Measurements from ENCODE around the gene SLC44A5. TPM values are rescaled to one million over a fixed set of nuclear protein-coding genes. Genes with fewer than 3 reads are reported as not detected.

SLC44A5 gene
- polyA plus RNA-seq, 3 donors, result not detected

DNA sequence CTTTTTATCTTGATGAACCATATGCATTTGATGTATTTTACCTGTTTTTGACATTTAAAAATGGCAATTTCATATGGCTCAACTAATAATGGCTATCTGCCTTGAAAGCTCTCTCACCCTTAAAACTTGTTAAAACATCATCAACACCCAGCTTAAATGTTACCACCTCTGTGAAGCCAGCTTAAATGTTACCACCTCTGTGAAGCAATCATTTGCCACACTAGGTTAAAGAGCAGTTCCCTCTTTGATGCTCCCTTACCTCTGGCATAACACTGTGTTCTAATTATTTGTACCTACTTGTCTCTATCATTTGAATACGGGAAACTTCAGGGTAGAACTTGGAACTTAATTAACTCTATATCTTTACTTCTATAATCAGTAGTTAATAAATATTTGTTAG lies 294.7 kb downstream of the SLC44A5 start:
- Histone ChIP-seq H3K79me2 (ENCODE audit: insufficient read depth, low read length) (no peaks in the 10 kb centered on the region), H3K27ac (ENCODE audit: low read depth in 1 of 2, low read length in 2 of 2) (no peak overlapping the region), H3K9me3 (replicated peaks in 1 of 2; ENCODE audit: control insufficient read depth in 1 of 2, insufficient read depth in 1 of 2, low read length in 2 of 2) (no peaks in the 10 kb centered on the region), H3K4me3 (replicated peaks in 1 of 3; ENCODE audit: low read depth in 2 of 3, low read length in 3 of 3) (no peak overlapping the region), H4K20me1 (ENCODE audit: insufficient read depth, low read length) (no peaks in the 10 kb centered on the region), H3K4me2 (replicated peaks; ENCODE audit: extremely low read depth, low read length, poor library complexity, severe bottlenecking) (no peak overlapping the region), H3K27me3 (ENCODE audit: control insufficient read depth in 2 of 2, insufficient read depth in 2 of 2, low read length in 2 of 2) (no peaks in the 10 kb centered on the region), H3K9ac (ENCODE audit: insufficient read depth, low read length, poor library complexity, severe bottlenecking) (no peak overlapping the region), H3K36me3 (replicated peaks in 1 of 2; ENCODE audit: control insufficient read depth in 1 of 2, insufficient read depth in 2 of 2, low read length in 2 of 2) (no peaks in the 10 kb centered on the region), H3K4me1 (ENCODE audit: control insufficient read depth in 1 of 2, insufficient read depth in 2 of 2, low read length in 2 of 2) (no peaks in the 10 kb centered on the region), H2AFZ (ENCODE audit: insufficient read depth, low read depth, low read length, poor library complexity, severe bottlenecking) (no peak overlapping the region)
- TF ChIP-seq CTCF (IDR thresholded peaks at IDR 0.05), result no peak
- intact Hi-C loops (cut with micrococcal nuclease), result no loop called here
- peaks cover 0 to 2% (median 0%) of the 10 kb centered on the region in 7 donors for H3K9me3 Mint-ChIP-seq
- no peak for DNase-seq
- H3K27me3 Mint-ChIP-seq (ENCODE audit: low read depth in 3 of 3), result peaks cover 0 to 1% (median 0%) of the 10 kb centered on the region in 3 donors
- H3K27ac Mint-ChIP-seq, result no peak overlapping the region
- no peaks in the 10 kb centered on the region for H3K36me3 Mint-ChIP-seq
- H3K4me1 Mint-ChIP-seq, result no peaks in the 10 kb centered on the region
- no peak overlapping the region for H3K4me3 Mint-ChIP-seq
- WGBS (ENCODE audit: insufficient coverage), result no CpG with 5 or more reads among the region's 1 CpG

DNA sequence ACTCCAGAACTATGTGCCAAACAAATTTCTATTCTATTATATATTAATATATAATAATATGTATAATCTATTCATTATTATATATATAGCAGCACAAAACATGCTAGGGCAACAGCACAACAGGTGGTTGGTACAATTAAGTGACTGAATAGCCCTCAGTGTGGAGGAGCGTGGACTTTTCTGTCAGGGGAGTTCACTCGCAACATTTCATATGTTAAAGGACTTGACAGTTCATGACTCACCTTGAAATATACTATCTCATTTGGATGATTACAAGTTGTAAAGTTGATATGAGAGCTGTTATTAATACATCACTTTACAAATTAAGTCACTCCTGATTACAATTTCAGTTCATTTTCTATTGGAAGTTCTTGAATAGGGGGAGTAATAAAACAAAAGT lies 298.3 kb downstream of the SLC44A5 start:
- Histone ChIP-seq H3K9ac (ENCODE audit: insufficient read depth, low read length, poor library complexity, severe bottlenecking) (no peak overlapping the region), H3K4me1 (ENCODE audit: control insufficient read depth in 1 of 2, insufficient read depth in 2 of 2, low read length in 2 of 2) (no peaks in the 10 kb centered on the region), H3K36me3 (replicated peaks in 1 of 2; ENCODE audit: control insufficient read depth in 1 of 2, insufficient read depth in 2 of 2, low read length in 2 of 2) (no peaks in the 10 kb centered on the region), H3K4me3 (replicated peaks in 1 of 3; ENCODE audit: low read depth in 2 of 3, low read length in 3 of 3) (no peak overlapping the region), H3K27ac (ENCODE audit: low read depth in 1 of 2, low read length in 2 of 2) (no peak overlapping the region), H2AFZ (ENCODE audit: insufficient read depth, low read depth, low read length, poor library complexity, severe bottlenecking) (no peak overlapping the region), H3K9me3 (replicated peaks in 1 of 2; ENCODE audit: control insufficient read depth in 1 of 2, insufficient read depth in 1 of 2, low read length in 2 of 2) (no peaks in the 10 kb centered on the region), H3K4me2 (replicated peaks; ENCODE audit: extremely low read depth, low read length, poor library complexity, severe bottlenecking) (no peak overlapping the region), H3K27me3 (ENCODE audit: control insufficient read depth in 2 of 2, insufficient read depth in 2 of 2, low read length in 2 of 2) (no peaks in the 10 kb centered on the region), H4K20me1 (ENCODE audit: insufficient read depth, low read length) (no peaks in the 10 kb centered on the region), H3K79me2 (ENCODE audit: insufficient read depth, low read length) (no peaks in the 10 kb centered on the region)
- no peak overlapping the region for H3K27ac Mint-ChIP-seq
- H3K36me3 Mint-ChIP-seq, result no peaks in the 10 kb centered on the region
- no peaks in the 10 kb centered on the region for H3K4me1 Mint-ChIP-seq
- no CpG with 5 or more reads among the region's 2 CpGs for WGBS (ENCODE audit: insufficient coverage)
- no peak overlapping the region for H3K4me3 Mint-ChIP-seq
- H3K27me3 Mint-ChIP-seq (ENCODE audit: low read depth in 3 of 3), result peaks cover 0 to 1% (median 0%) of the 10 kb centered on the region in 3 donors
- no peak for TF ChIP-seq CTCF (IDR thresholded peaks at IDR 0.05)
- DNase-seq, result no peak
- intact Hi-C loops (cut with micrococcal nuclease), result no loop called here
- peaks cover 0 to 2% (median 0%) of the 10 kb centered on the region in 7 donors for H3K9me3 Mint-ChIP-seq
